Duodenal mucosa (tissue), 2 donors: ENCODE measurements around the gene SMIM14.
"Not testable (repeated sequence)": the region's sequence is repeated elsewhere in the genome, so short reads cannot be mapped to it uniquely, and the experiment has no call there.

ENCODE experiments used
- H3K27ac ChIP-seq: one replicate; pipeline ENCODE4 v1.7.0; 2013; ENCODE audit warnings: low read depth, low read length
- H3K27me3 ChIP-seq, 2 donors: one replicate each; pipeline ENCODE4 v1.7.0; 2013; ENCODE audit warnings: low read length in 2 of 2, control low read depth in 1 of 2; ENCODE audit not compliant: insufficient read depth in 2 of 2, control insufficient read depth in 1 of 2
- H3K36me3 ChIP-seq, 2 donors: one replicate each; pipeline ENCODE4 v1.7.0; 2013; ENCODE audit warnings: low read length in 2 of 2, control low read depth in 1 of 2; ENCODE audit not compliant: insufficient read depth in 2 of 2, control insufficient read depth in 1 of 2
- H3K4me1 ChIP-seq, 2 donors: one replicate each; pipeline ENCODE4 v1.7.0; 2013; ENCODE audit warnings: low read length in 2 of 2, control low read depth in 1 of 2; ENCODE audit not compliant: insufficient read depth in 2 of 2, control insufficient read depth in 1 of 2
- H3K4me3 ChIP-seq, 2 donors: one replicate each; pipeline ENCODE4 v1.7.0; 2013; ENCODE audit warnings: low read length in 2 of 2, low read depth in 1 of 2
- H3K9ac ChIP-seq, 2 donors: one replicate each; pipeline ENCODE4 v1.7.0; 2013; ENCODE audit warnings: low read length in 2 of 2, low read depth in 1 of 2
- H3K9me3 ChIP-seq, 2 donors: one replicate each; pipeline ENCODE4 v1.7.0; 2013; ENCODE audit warnings: low read length in 2 of 2, control low read depth in 1 of 2; ENCODE audit not compliant: control insufficient read depth in 1 of 2

The SMIM14 gene

DNA sequence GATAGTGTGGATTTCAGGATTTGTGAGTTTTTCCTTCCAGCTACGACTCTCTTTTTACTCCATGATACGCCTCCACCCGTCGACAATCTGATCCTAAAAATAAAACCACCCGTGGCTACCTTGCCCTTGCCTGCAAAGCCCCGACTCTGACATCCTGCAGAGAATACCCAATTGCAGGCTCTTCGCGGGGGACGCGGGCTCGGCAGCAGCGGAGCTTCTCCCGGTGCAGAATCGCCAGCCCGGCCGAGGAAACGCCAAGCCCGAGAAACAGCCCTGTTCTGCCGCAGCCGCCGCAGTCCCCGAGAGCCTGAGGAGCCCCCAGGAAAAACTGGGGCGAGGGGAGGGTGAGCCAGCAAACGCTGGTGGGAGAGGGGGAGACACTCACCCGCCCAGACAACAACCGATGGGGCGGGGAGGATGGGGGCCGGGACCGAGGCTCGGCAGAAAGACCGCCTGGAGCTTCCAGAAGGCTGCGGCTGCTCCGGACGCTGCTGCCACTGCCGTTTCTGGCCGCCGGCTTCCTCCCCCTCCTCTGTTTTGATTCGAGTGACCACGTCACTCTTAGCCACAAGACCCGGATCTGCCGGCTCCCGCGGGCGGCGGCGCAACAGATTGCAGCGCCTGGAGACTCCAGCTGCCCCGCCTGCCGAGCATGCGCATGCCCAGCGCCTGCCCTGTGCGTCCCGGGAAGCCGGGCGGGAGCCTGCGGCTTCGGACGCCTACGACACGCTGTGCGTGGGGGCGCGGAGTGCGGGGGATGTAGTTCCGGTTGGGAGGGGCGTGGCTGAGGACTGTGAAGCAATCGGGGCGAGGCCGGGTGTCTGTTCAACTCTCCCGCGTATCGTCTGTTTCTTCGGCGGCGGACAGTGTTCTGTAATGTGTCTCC, at the start of gene SMIM14:
TSS of gene SMIM14 (minus strand) at position 512 of the 886 bp plus-strand sequence. CDS start 33,720 bp downstream, outside the sequence.
- Histone ChIP-seq H3K4me1 (peaks cover 6 to 18% of the 10 kb centered on the region in 2 donors), H3K9ac (peak within 1 kb of the TSS; percentile 91 to 99), H3K4me3 (peak within 1 kb of the TSS; percentile 89 to 97), H3K27me3 (no peaks in the 10 kb centered on the region), H3K27ac (peak within 1 kb of the TSS; percentile 95), H3K9me3 (no peaks in the 10 kb centered on the region), H3K36me3 (no peaks in the 10 kb centered on the region)

GRCh38 chr4:39687014-39687413, 48.3 kb upstream of the SMIM14 start:
- Histone ChIP-seq H3K27me3 (no peaks in the 10 kb centered on the region), H3K9ac (no peak overlapping the region), H3K4me3 (no peak overlapping the region), H3K4me1 (peaks cover 0 to 9% of the 10 kb centered on the region in 2 donors), H3K9me3 (no peaks in the 10 kb centered on the region), H3K36me3 (no peaks in the 10 kb centered on the region), H3K27ac (no peak overlapping the region)

- Histone ChIP-seq H3K27me3 (no peaks in the 10 kb centered on the region), H3K27ac (no peak overlapping the region), H3K9ac (no peak overlapping the region), H3K36me3 (no peaks in the 10 kb centered on the region), H3K4me1 (peaks cover 0 to 9% of the 10 kb centered on the region in 2 donors), H3K4me3 (no peak overlapping the region), H3K9me3 (no peaks in the 10 kb centered on the region)
Measured at GRCh38 chr4:39685990-39686389, 47.3 kb upstream of the SMIM14 start.

GRCh38 chr4:39682138-39682537, 43.5 kb upstream of the SMIM14 start:
- H3K4me3 ChIP-seq, result no peak overlapping the region
- no peaks in the 10 kb centered on the region for H3K27me3 ChIP-seq
- H3K9ac ChIP-seq, result no peak overlapping the region
- H3K9me3 ChIP-seq, result no peaks in the 10 kb centered on the region
- peaks cover 0 to 2% of the 10 kb centered on the region in 2 donors for H3K4me1 ChIP-seq
- H3K27ac ChIP-seq, result no peak overlapping the region
- H3K36me3 ChIP-seq, result no peaks in the 10 kb centered on the region

GRCh38 chr4:39681003-39681402, 42.3 kb upstream of the SMIM14 start:
- H3K9ac ChIP-seq, H3K4me3 ChIP-seq, H3K27me3 ChIP-seq, H3K4me1 ChIP-seq, H3K9me3 ChIP-seq, H3K27ac ChIP-seq, H3K36me3 ChIP-seq: not testable (repeated sequence)

DNA sequence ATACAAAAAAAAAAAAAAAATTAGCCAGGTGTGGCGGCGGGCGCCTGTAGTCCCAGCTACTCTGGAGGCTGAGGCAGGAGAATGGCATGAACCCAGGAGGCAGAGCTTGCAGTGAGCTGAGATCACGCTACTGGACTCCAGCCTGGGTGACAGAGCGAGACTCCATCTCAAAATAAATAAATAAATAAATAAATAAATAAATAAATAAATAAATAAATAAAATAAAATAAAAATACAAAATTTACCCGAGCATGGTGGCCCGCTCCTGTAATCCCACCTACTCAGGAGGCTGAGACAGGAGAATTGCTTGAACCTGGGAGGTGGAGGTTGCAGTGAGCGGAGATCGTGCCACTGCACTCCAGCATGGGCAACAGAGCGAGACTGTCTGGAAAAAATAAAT, 37.0 kb upstream of the SMIM14 start:
- not testable (repeated sequence) for H3K4me1 ChIP-seq, H3K27ac ChIP-seq, H3K9me3 ChIP-seq, H3K9ac ChIP-seq, H3K27me3 ChIP-seq, H3K4me3 ChIP-seq, H3K36me3 ChIP-seq

GRCh38 chr4:39670296-39670695, 31.6 kb upstream of the SMIM14 start:
- H3K4me1 ChIP-seq, H3K9me3 ChIP-seq, H3K4me3 ChIP-seq, H3K27me3 ChIP-seq, H3K36me3 ChIP-seq, H3K27ac ChIP-seq, H3K9ac ChIP-seq: not testable (repeated sequence)

DNA sequence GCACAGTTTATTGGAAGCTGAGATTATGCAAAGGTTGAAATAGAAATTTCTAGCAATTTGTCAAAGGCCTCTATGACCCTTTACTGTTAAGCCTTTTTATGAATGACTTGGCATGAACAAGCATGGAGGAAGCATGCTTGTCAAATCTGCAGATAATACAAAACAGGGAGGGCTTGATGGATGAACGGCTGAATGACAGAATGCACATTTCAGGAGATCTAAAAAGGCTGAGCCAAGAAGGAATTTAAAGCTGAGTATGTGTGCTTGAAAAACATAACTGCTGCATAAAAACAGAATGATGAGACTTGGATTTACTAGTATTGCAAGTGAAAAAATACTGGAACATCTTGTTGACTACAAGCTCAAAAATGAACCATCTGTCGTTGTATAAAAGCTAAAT, 30.2 kb upstream of the SMIM14 start:
- Histone ChIP-seq H3K9ac (no peak overlapping the region), H3K9me3 (no peaks in the 10 kb centered on the region), H3K27ac (no peak overlapping the region), H3K4me3 (no peak overlapping the region), H3K27me3 (no peaks in the 10 kb centered on the region), H3K4me1 (no peaks in the 10 kb centered on the region), H3K36me3 (no peaks in the 10 kb centered on the region)

DNA sequence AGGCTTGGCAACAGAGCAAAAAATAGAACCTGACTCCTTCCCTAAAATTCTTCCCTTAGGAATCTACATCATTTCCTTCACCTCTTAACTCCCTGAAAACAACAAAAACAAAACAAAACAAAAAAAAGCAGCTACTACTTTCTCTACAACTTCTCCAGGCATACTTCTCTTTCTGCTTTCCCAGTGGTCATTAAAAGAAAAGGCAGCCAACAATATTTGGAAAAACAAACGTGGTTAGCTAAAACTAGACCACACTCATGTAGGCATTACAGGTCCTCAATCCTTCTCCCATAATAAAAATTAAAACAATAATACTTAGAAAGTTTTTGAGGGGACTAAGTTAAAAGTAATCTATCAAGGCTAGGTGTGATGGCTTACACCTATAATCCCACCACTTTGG, 29.0 kb upstream of the SMIM14 start:
- H3K4me3 ChIP-seq, result no peak overlapping the region
- H3K9ac ChIP-seq, result no peak overlapping the region
- H3K9me3 ChIP-seq, result no peaks in the 10 kb centered on the region
- no peaks in the 10 kb centered on the region for H3K27me3 ChIP-seq
- no peaks in the 10 kb centered on the region for H3K4me1 ChIP-seq
- H3K36me3 ChIP-seq, result no peaks in the 10 kb centered on the region
- H3K27ac ChIP-seq, result no peak overlapping the region

DNA sequence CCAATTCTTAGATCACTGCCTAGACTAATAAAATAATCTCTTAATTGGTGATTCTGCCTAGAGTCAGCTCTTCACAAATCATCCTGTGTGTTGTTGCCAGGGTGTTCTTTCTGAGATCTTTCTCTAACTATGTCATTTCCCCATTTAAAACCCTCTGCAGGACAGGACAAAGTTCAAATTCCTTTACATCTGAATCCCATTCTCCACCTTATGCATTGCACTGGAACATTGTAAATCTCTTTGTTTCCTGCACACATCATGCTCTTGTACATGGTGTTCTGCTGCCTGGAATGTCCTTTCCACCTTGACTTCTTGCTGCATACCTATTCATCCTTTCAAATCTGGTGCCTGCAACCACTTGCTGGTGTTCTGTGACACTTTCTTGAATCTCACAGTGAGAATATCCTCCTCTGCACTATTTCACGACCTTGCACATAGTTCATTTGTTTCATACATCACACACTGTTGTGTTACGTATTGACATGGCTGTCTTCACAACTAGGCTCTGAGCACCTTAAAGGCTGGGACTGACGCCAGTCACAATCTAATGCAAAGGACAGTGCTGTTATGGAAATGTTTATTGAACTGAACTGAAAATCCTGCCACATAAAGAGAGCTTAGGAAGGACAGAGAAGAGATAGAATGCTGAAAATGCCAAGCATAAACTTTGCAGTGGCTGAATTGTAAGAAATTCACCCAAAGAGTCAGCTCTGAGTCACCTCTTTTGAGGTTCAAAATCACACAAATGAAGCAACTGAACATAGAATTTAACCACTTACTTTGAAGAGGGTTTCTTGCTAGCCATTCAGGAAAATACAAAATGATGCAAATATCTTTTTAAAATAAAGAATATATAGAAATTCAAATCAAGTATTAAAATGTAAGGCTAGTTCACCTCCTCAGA, 26.4 kb upstream of the SMIM14 start:
- no peaks in the 10 kb centered on the region for H3K36me3 ChIP-seq
- H3K9ac ChIP-seq, result no peak overlapping the region
- H3K4me1 ChIP-seq, result no peaks in the 10 kb centered on the region
- no peaks in the 10 kb centered on the region for H3K27me3 ChIP-seq
- no peaks in the 10 kb centered on the region for H3K9me3 ChIP-seq
- H3K4me3 ChIP-seq, result no peak overlapping the region
- no peak overlapping the region for H3K27ac ChIP-seq
